HCT116 (cell line): ENCODE measurements around the gene DHRS4. TPM values are rescaled to one million over a fixed set of nuclear protein-coding genes. Genes with fewer than 3 reads are reported as not detected.

Experiments
- ATAC-seq: fragments of 200-7000 bp; cut with Tn5 transposase; 2 replicates; pipeline ENCODE4 v1.9.1; 2020; ENCODE audit warnings: mild to moderate bottlenecking, moderate library complexity
- BruUV-seq: library from RNA; stranded (reverse); fragments of 400-500 nt; replicated peaks from 2 replicates; lab custom pipeline; 2021; lab: Mats Ljungman, UMichigan
- CTCF ChIA-PET: fragments of 300-600 bp; sonication (Branson Sonifier 250); formaldehyde crosslinking; loops from one replicate; lab custom pipeline; 2021; ENCODE audit warnings: antibody characterized with exemption; lab: Charles Lee
- POLR2A ChIA-PET: fragments of 300-600, 350-600 bp; sonication (Branson Sonifier 250); formaldehyde crosslinking; loops from one replicate; lab custom pipeline; 2021; ENCODE audit warnings: antibody characterized with exemption; lab: Charles Lee
- RAD21 ChIA-PET, 2 experiments: fragments of 300-600 bp; sonication (Branson Sonifier 250); formaldehyde crosslinking; loops; one replicate each; lab custom pipeline; 2023; ENCODE audit warnings: low total read pairs in 2 of 2; ENCODE audit not compliant: uncharacterized antibody in 2 of 2, unreplicated experiment in 2 of 2, low non-redundant PET in 1 of 2; lab: Charles Lee
- DNase-seq: peaks from one replicate; pipeline ENCODE4 v3.0.0-alpha.2; 2010; ENCODE audit warnings: low read depth, low spot score
- H2AFZ ChIP-seq: fragments of 200-600 bp; shearing (Covaris generic), sonication (generic); 2 replicates; pipeline ENCODE4 v1.6.1; 2017; ENCODE audit warnings: low read depth, mixed run types, mixed read lengths, antibody characterized with exemption, low read length; ENCODE audit not compliant: poor library complexity, severe bottlenecking
- H3K27ac ChIP-seq: 2 replicates; pipeline ENCODE4 v1.5.1; 2012; ENCODE audit warnings: low read depth, low read length
- H3K27me3 ChIP-seq: fragments of 200-600 bp; sonication (generic); 2 replicates; pipeline ENCODE4 v1.6.1; 2016; ENCODE audit warnings: mixed run types, low read length, mixed read lengths; ENCODE audit not compliant: insufficient read depth
- H3K36me3 ChIP-seq, 2 experiments: fragments of 200-500 bp in 1 of 2; fragments of 200-600 bp in 1 of 2; sonication (Bioruptor generic) in 1 of 2; sonication (generic) in 1 of 2; 2 replicates each; pipeline versions ENCODE4 v1.5.1 to v1.6.1; 2014 to 2016; ENCODE audit warnings: low read length in 2 of 2, inconsistent platforms in 1 of 2, mixed read lengths in 1 of 2, mixed run types in 1 of 2; ENCODE audit not compliant: insufficient read depth in 2 of 2, control insufficient read depth in 1 of 2
- H3K4me1 ChIP-seq, 2 experiments: fragments of 200-600 bp in 1 of 2; sonication (generic) in 1 of 2; 2 replicates each; pipeline versions ENCODE4 v1.5.1 to v1.6.1; 2012 to 2017; ENCODE audit warnings: low read length in 2 of 2, inconsistent platforms in 1 of 2, mild to moderate bottlenecking in 1 of 2, mixed read lengths in 1 of 2, mixed run types in 1 of 2, moderate library complexity in 1 of 2; ENCODE audit not compliant: insufficient read depth in 2 of 2, control insufficient read depth in 1 of 2
- H3K4me2 ChIP-seq: fragments of 200-600 bp; sonication (generic); 2 replicates; pipeline ENCODE4 v1.6.1; 2017; ENCODE audit warnings: mixed run types, low read length, mixed read lengths
- H3K4me3 ChIP-seq, 2 experiments: fragments of 200-600 bp in 1 of 2; sonication (generic) in 1 of 2; replicated peaks in 1 of 2; 2 replicates each; pipeline ENCODE4 v1.5.1; 2011 to 2016; ENCODE audit warnings: low read length in 2 of 2, control low read depth in 1 of 2, low read depth in 1 of 2, mild to moderate bottlenecking in 1 of 2, mixed read lengths in 1 of 2, mixed run types in 1 of 2
- H3K79me2 ChIP-seq: fragments of 200-600 bp; sonication (generic); 2 replicates; pipeline ENCODE4 v1.6.1; 2017; ENCODE audit warnings: mild to moderate bottlenecking, mixed run types, low read length, moderate library complexity, mixed read lengths; ENCODE audit not compliant: insufficient read depth
- H3K9ac ChIP-seq: fragments of 200-600 bp; sonication (generic); 2 replicates; pipeline ENCODE4 v1.6.1; 2016; ENCODE audit warnings: low read length, mixed read lengths
- H3K9me2 ChIP-seq: fragments of 200-600 bp; sonication (generic), shearing (Covaris generic); 2 replicates; pipeline ENCODE4 v1.6.1; 2017; ENCODE audit warnings: mixed run types, mild to moderate bottlenecking, moderate library complexity; ENCODE audit not compliant: insufficient read depth
- H3K9me3 ChIP-seq, 2 experiments: fragments of 200-500 bp in 1 of 2; fragments of 200-600 bp in 1 of 2; sonication (Bioruptor generic) in 1 of 2; sonication (generic) in 1 of 2; 2 replicates each; pipeline ENCODE4 v1.6.1; 2014 to 2017; ENCODE audit warnings: low read length in 2 of 2, mixed read lengths in 2 of 2, inconsistent platforms in 1 of 2, low read depth in 1 of 2, mild to moderate bottlenecking in 1 of 2, mixed run types in 1 of 2, moderate library complexity in 1 of 2; ENCODE audit not compliant: control insufficient read depth in 1 of 2, insufficient read depth in 1 of 2
- H4K20me1 ChIP-seq: fragments of 200-600 bp; sonication (generic), shearing (Covaris generic); 2 replicates; pipeline ENCODE4 v1.6.1; 2017; ENCODE audit warnings: mixed run types, mild to moderate bottlenecking, moderate library complexity; ENCODE audit not compliant: insufficient read depth
- ATF3 ChIP-seq: IDR thresholded peaks from 2 replicates; pipeline ENCODE4 v1.6.1; 2012
- CBX3 ChIP-seq: IDR thresholded peaks from 2 replicates; pipeline ENCODE4 v1.6.1; 2012; ENCODE audit warnings: low read depth
- CEBPB ChIP-seq: IDR thresholded peaks from 2 replicates; pipeline ENCODE4 v1.6.1; 2012; ENCODE audit warnings: low read depth
- EGR1 ChIP-seq: IDR thresholded peaks from 2 replicates; pipeline ENCODE4 v1.6.1; 2012; ENCODE audit warnings: low read depth
- ELF1 ChIP-seq: IDR thresholded peaks from 2 replicates; pipeline ENCODE4 v1.6.1; 2012; ENCODE audit warnings: low read depth, borderline replicate concordance
- EZH2phosphoT487 ChIP-seq: fragments of 200-600 bp; IDR thresholded peaks from 2 replicates; pipeline ENCODE4 v1.6.1; 2018; ENCODE audit warnings: antibody characterized with exemption, borderline replicate concordance
- FOSL1 ChIP-seq: IDR thresholded peaks from 2 replicates; pipeline ENCODE4 v1.6.1; 2012; ENCODE audit warnings: low read depth
- JUND ChIP-seq: IDR thresholded peaks from 2 replicates; pipeline ENCODE4 v1.6.1; 2012
- POLR2A ChIP-seq: IDR thresholded peaks from 2 replicates; pipeline ENCODE4 v1.7.0; 2011; ENCODE audit warnings: borderline replicate concordance; ENCODE audit not compliant: insufficient read depth, insufficient read length; ENCODE audit errors: extremely low read depth
- RAD21 ChIP-seq: IDR thresholded peaks from 2 replicates; pipeline ENCODE4 v1.6.1; 2012; ENCODE audit warnings: low read depth, mild to moderate bottlenecking
- SIN3A ChIP-seq: IDR thresholded peaks from 2 replicates; pipeline ENCODE4 v1.6.1; 2012; ENCODE audit warnings: low read depth
- SP1 ChIP-seq: IDR thresholded peaks from 2 replicates; pipeline ENCODE4 v1.6.1; 2012; ENCODE audit warnings: low read depth
- ZNF274 ChIP-seq: fragments of 200-500 bp; sonication (Bioruptor generic); IDR thresholded peaks from 2 replicates; pipeline ENCODE4 v1.6.1; 2014; ENCODE audit warnings: mild to moderate bottlenecking, low read depth, low read length, inconsistent platforms
- intact Hi-C: fragments of 100-400 bp; cut with micrococcal nuclease; formaldehyde crosslinking; loops from 2 replicates; pipeline ENCODE4 v1.10.0; 2022
- total RNA-seq: library from RNA; stranded (reverse); gene quantifications from one replicate; pipeline ENCODE4 v1.2.1, GENCODE V29; 2021; ENCODE audit not compliant: unreplicated experiment
- TF ChIP-seq, protein P1 (sequence below): IDR thresholded peaks from 2 replicates; pipeline ENCODE4 v1.6.1; 2012; ENCODE audit warnings: low read depth
- TF ChIP-seq, protein P2 (sequence below), 3 experiments: fragments of 200-600 bp in 1 of 3; sonication (generic) in 1 of 3; IDR thresholded peaks in 2 of 3; conservative IDR thresholded peaks in 1 of 3; 2 replicates each; pipeline ENCODE4 v1.5.1; 2012 to 2017; ENCODE audit warnings: low read depth in 2 of 3, low read length in 2 of 3, antibody characterized with exemption in 1 of 3, borderline replicate concordance in 1 of 3, control low read depth in 1 of 3, mild to moderate bottlenecking in 1 of 3, mixed read lengths in 1 of 3, mixed run types in 1 of 3, moderate library complexity in 1 of 3; ENCODE audit not compliant: insufficient read depth in 1 of 3
- TF ChIP-seq, protein P3 (sequence below): IDR thresholded peaks from 2 replicates; pipeline ENCODE4 v1.6.1; 2012

Gene DHRS4
- total RNA-seq, 1 experiment from 2014 or later: 21.8 TPM

DNA sequence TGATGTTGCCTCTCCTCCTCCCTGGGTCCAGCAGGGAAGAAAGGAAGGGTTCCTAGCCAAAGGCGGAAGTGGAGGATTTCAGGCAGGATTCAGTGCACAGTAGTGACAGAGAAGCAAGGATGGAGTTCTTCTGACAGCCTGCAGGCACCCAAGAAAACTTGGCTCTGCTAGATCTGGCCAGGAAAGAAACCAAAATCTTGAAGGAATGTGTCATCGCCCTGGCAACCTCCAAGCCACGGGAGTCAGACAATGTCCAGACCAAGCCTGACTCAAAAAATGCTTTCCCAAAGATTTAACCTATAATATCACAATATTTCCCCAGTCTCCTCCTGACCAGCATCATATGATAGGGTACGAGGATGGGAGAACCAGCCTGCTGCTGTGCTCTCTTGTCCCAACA lies 22.8 kb upstream of the DHRS4 start:
- no peaks in the 10 kb centered on the region for H3K9me2 ChIP-seq
- no peak overlapping the region for H2AFZ ChIP-seq
- no peaks in the 10 kb centered on the region for H3K27me3 ChIP-seq
- no peak for ATAC-seq
- H4K20me1 ChIP-seq: no peaks in the 10 kb centered on the region
- H3K4me2 ChIP-seq: no peak overlapping the region
- H3K79me2 ChIP-seq: no peaks in the 10 kb centered on the region
- DNase-seq: no peak
- no peaks in the 10 kb centered on the region for H3K4me1 ChIP-seq
- BruUV-seq: no TSS peak
- intact Hi-C loops: loop anchor here (2.0 kb wide), 1 partner anchor 298 kb away; no protein-coding TSS in a partner anchor
- CTCF ChIA-PET: interaction anchor here (0.6 to 2.0 kb wide), 7 partner anchors 18 to 342 kb away, joined by 3 to 15 read pairs (median 6); no protein-coding TSS in a partner anchor
- TF ChIP-seq RAD21: no peak
- TF ChIP-seq, all 23 proteins: peak for 0
- no peak overlapping the region for H3K9ac ChIP-seq
- POLR2A ChIA-PET: no interaction called here
- no peak overlapping the region for H3K27ac ChIP-seq
- H3K4me3 ChIP-seq: no peak overlapping the region
- H3K9me3 ChIP-seq: no peaks in the 10 kb centered on the region
- RAD21 ChIA-PET: interaction anchor here (0.9 kb wide), 2 partner anchors 299 to 342 kb away, joined by 3 to 4 read pairs; no protein-coding TSS in a partner anchor
- no peaks in the 10 kb centered on the region for H3K36me3 ChIP-seq

DNA sequence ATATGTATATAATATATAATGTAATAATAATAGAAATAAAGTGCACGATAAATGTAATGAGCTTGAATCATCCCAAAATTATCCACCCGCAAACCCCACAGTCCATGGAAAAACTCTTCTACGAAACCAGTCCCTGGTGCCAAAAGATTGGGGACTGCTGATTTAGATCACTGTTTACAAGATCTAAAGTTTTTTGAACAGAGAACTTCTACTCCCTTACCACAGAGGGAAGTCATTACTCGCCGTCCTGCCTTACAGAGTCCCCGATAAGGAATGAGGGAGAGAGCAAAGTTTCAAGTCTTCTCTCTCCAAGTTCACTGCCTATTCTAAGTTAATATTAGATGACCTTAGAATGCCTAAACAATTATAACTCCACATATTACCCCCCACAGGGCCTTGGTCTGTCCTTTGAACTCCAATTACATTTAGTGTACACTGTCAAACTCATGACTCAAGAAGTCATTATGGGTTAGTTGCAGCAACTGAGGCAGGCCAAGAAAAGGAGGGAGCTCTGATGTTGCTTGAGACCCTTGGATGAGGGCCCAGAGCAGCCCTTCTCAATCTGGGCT lies 21.8 kb upstream of the DHRS4 start:
- DNase-seq (no peak), ATAC-seq (no peak)
- Histone ChIP-seq H3K27me3 (no peaks in the 10 kb centered on the region), H3K4me3 (no peak overlapping the region), H3K36me3 (no peaks in the 10 kb centered on the region), H3K79me2 (no peaks in the 10 kb centered on the region), H4K20me1 (no peaks in the 10 kb centered on the region), H3K27ac (no peak overlapping the region), H3K9me2 (no peaks in the 10 kb centered on the region), H3K4me2 (no peak overlapping the region), H2AFZ (no peak overlapping the region), H3K9ac (no peak overlapping the region), H3K4me1 (no peaks in the 10 kb centered on the region), H3K9me3 (no peaks in the 10 kb centered on the region)
- no TSS peak for BruUV-seq
- POLR2A ChIA-PET: no interaction called here
- CTCF ChIA-PET: interaction anchor here (1.0 to 2.0 kb wide), 2 partner anchors 266 to 300 kb away, joined by 3 to 11 read pairs; no protein-coding TSS in a partner anchor
- RAD21 ChIA-PET: no interaction called here
- intact Hi-C loops: loop anchor here (2.0 kb wide), 1 partner anchor 299 kb away; no protein-coding TSS in a partner anchor
- TF ChIP-seq SIN3A: no peak
- no peak for TF ChIP-seq FOSL1
- TF ChIP-seq, protein P1, sequence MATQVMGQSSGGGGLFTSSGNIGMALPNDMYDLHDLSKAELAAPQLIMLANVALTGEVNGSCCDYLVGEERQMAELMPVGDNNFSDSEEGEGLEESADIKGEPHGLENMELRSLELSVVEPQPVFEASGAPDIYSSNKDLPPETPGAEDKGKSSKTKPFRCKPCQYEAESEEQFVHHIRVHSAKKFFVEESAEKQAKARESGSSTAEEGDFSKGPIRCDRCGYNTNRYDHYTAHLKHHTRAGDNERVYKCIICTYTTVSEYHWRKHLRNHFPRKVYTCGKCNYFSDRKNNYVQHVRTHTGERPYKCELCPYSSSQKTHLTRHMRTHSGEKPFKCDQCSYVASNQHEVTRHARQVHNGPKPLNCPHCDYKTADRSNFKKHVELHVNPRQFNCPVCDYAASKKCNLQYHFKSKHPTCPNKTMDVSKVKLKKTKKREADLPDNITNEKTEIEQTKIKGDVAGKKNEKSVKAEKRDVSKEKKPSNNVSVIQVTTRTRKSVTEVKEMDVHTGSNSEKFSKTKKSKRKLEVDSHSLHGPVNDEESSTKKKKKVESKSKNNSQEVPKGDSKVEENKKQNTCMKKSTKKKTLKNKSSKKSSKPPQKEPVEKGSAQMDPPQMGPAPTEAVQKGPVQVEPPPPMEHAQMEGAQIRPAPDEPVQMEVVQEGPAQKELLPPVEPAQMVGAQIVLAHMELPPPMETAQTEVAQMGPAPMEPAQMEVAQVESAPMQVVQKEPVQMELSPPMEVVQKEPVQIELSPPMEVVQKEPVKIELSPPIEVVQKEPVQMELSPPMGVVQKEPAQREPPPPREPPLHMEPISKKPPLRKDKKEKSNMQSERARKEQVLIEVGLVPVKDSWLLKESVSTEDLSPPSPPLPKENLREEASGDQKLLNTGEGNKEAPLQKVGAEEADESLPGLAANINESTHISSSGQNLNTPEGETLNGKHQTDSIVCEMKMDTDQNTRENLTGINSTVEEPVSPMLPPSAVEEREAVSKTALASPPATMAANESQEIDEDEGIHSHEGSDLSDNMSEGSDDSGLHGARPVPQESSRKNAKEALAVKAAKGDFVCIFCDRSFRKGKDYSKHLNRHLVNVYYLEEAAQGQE: no peak
- TF ChIP-seq ZNF274: no peak
- no peak for TF ChIP-seq CBX3
- TF ChIP-seq ELF1: no peak
- no peak for TF ChIP-seq EZH2phosphoT487
- no peak for TF ChIP-seq SP1
- TF ChIP-seq POLR2A: no peak
- no peak for TF ChIP-seq CEBPB
- TF ChIP-seq EGR1: no peak
- TF ChIP-seq, protein P2, sequence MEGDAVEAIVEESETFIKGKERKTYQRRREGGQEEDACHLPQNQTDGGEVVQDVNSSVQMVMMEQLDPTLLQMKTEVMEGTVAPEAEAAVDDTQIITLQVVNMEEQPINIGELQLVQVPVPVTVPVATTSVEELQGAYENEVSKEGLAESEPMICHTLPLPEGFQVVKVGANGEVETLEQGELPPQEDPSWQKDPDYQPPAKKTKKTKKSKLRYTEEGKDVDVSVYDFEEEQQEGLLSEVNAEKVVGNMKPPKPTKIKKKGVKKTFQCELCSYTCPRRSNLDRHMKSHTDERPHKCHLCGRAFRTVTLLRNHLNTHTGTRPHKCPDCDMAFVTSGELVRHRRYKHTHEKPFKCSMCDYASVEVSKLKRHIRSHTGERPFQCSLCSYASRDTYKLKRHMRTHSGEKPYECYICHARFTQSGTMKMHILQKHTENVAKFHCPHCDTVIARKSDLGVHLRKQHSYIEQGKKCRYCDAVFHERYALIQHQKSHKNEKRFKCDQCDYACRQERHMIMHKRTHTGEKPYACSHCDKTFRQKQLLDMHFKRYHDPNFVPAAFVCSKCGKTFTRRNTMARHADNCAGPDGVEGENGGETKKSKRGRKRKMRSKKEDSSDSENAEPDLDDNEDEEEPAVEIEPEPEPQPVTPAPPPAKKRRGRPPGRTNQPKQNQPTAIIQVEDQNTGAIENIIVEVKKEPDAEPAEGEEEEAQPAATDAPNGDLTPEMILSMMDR (IDR thresholded peaks at IDR 0.05 in 2 of 3, conservative IDR thresholded peaks at IDR 0.05 in 1 of 3; ENCODE audit: borderline replicate concordance in 1 of 3, insufficient read depth in 1 of 3, low read depth in 2 of 3, low read length in 2 of 3): no peak
- no peak for TF ChIP-seq ATF3
- TF ChIP-seq, protein P3, sequence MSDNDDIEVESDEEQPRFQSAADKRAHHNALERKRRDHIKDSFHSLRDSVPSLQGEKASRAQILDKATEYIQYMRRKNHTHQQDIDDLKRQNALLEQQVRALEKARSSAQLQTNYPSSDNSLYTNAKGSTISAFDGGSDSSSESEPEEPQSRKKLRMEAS: no peak
- no peak for TF ChIP-seq JUND
